Measurements from ENCODE around the gene KIAA1328. TPM values are rescaled to one million over a fixed set of nuclear protein-coding genes. Genes with fewer than 3 reads are reported as not detected.
"Not testable (repeated sequence)": the region's sequence is repeated elsewhere in the genome, so short reads cannot be mapped to it uniquely, and the experiment has no call there.

The KIAA1328 gene
- total RNA-seq, 1 donor from 2014 or later = 10.4 TPM

GRCh38 chr18:36879796-36880195 lies 50.9 kb downstream of the KIAA1328 start:
- intact Hi-C loops (cut with micrococcal nuclease) = not testable (repeated sequence)

- intact Hi-C loops (cut with micrococcal nuclease) = no loop called here
These were observed 57.1 kb downstream of the KIAA1328 start for GRCh38 chr18:36885981-36886380.

- intact Hi-C loops (cut with micrococcal nuclease) = no loop called here
These were observed 58.2 kb downstream of the KIAA1328 start for GRCh38 chr18:36887114-36887513.

GRCh38 chr18:36887864-36888263 lies 58.9 kb downstream of the KIAA1328 start:
- intact Hi-C loops (cut with micrococcal nuclease) = no loop called here

GRCh38 chr18:36888778-36889177 lies 59.9 kb downstream of the KIAA1328 start:
- intact Hi-C loops (cut with micrococcal nuclease) = no loop called here

- intact Hi-C loops (cut with micrococcal nuclease) = no loop called here
These were observed 60.4 kb downstream of the KIAA1328 start for GRCh38 chr18:36889321-36889720.

GRCh38 chr18:36889742-36890141 lies 60.8 kb downstream of the KIAA1328 start:
- intact Hi-C loops (cut with micrococcal nuclease) = no loop called here

GRCh38 chr18:36890598-36890997 lies 61.7 kb downstream of the KIAA1328 start:
- intact Hi-C loops (cut with micrococcal nuclease) = no loop called here

- intact Hi-C loops (cut with micrococcal nuclease) = no loop called here
These were observed 64.3 kb downstream of the KIAA1328 start for GRCh38 chr18:36893227-36893626.

- intact Hi-C loops (cut with micrococcal nuclease) = no loop called here
These were observed 66.7 kb downstream of the KIAA1328 start for GRCh38 chr18:36895606-36896005.

GRCh38 chr18:36897253-36897652 lies 68.3 kb downstream of the KIAA1328 start:
- intact Hi-C loops (cut with micrococcal nuclease) = no loop called here

- intact Hi-C loops (cut with micrococcal nuclease) = no loop called here
These were observed 70.4 kb downstream of the KIAA1328 start for GRCh38 chr18:36899289-36899688.

GRCh38 chr18:36900466-36900865 lies 71.5 kb downstream of the KIAA1328 start:
- intact Hi-C loops (cut with micrococcal nuclease) = no loop called here

- intact Hi-C loops (cut with micrococcal nuclease) = no loop called here
These were observed 72.4 kb downstream of the KIAA1328 start for GRCh38 chr18:36901277-36901701.

GRCh38 chr18:36903215-36903928 lies 74.4 kb downstream of the KIAA1328 start:
- intact Hi-C loops (cut with micrococcal nuclease) = no loop called here

- intact Hi-C loops (cut with micrococcal nuclease) = no loop called here
These were observed 76.6 kb downstream of the KIAA1328 start for GRCh38 chr18:36905571-36905970.

GRCh38 chr18:36909282-36909681 lies 80.4 kb downstream of the KIAA1328 start:
- intact Hi-C loops (cut with micrococcal nuclease) = not testable (repeated sequence)

GRCh38 chr18:36912887-36913286 lies 84.0 kb downstream of the KIAA1328 start:
- intact Hi-C loops (cut with micrococcal nuclease) = no loop called here

- intact Hi-C loops (cut with micrococcal nuclease) = no loop called here
These were observed 89.0 kb downstream of the KIAA1328 start for GRCh38 chr18:36917907-36918306.

GRCh38 chr18:36929601-36930000 lies 100.7 kb downstream of the KIAA1328 start:
- intact Hi-C loops (cut with micrococcal nuclease) = no loop called here

GRCh38 chr18:36931106-36931505 lies 102.2 kb downstream of the KIAA1328 start:
- intact Hi-C loops (cut with micrococcal nuclease) = no loop called here

- intact Hi-C loops (cut with micrococcal nuclease) = no loop called here
These were observed 104.6 kb downstream of the KIAA1328 start for GRCh38 chr18:36933552-36933951.

- intact Hi-C loops (cut with micrococcal nuclease) = no loop called here
These were observed 106.0 kb downstream of the KIAA1328 start for GRCh38 chr18:36934884-36935283.
